K562 (cell line): ENCODE results near the gene BAIAP3.

Experiments used
- SMC3 ChIP-seq: conservative IDR thresholded peaks from 2 replicates; pipeline ENCODE4 v1.6.1; 2011; ENCODE audit warnings: low read depth, low read length, improper control_type of control experiment; ENCODE audit not compliant: insufficient read depth
- SNIP1 ChIP-seq: fragments of 450-650 bp; IDR thresholded peaks from 2 replicates; pipeline ENCODE4 v1.7.1; 2017; ENCODE audit warnings: low read depth, mild to moderate bottlenecking

DNA sequence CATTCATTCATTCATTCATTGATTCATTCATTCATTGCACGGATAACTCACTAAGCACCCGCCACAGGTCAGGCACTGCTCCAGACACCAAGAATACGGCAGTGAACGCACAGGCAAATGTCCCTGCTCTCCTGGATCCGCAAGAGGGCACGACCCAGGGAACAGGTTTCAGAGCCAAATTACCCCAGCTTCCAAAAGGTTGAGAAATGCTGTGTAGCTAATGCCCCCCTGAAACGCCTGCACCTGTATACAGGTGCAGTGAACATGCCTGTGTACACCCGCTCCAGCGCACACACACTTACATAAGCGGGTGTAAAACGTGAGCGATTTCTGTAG lies 33.6 kb upstream of the BAIAP3 start:
- no peak for TF ChIP-seq SNIP1
- no peak for TF ChIP-seq SMC3
